HG02588 (cell line): ENCODE results near the gene POFUT2.
A peak's percentile ranks its signal among the peaks of the same experiment; 100 is the strongest.

Source experiments
- ATAC-seq: cut with Tn5 transposase; IDR thresholded peaks from one replicate; pipeline ENCODE4 v1.9.1; 2021; ENCODE audit warnings: mild to moderate bottlenecking, moderate library complexity; ENCODE audit not compliant: unreplicated experiment

POFUT2 gene

DNA sequence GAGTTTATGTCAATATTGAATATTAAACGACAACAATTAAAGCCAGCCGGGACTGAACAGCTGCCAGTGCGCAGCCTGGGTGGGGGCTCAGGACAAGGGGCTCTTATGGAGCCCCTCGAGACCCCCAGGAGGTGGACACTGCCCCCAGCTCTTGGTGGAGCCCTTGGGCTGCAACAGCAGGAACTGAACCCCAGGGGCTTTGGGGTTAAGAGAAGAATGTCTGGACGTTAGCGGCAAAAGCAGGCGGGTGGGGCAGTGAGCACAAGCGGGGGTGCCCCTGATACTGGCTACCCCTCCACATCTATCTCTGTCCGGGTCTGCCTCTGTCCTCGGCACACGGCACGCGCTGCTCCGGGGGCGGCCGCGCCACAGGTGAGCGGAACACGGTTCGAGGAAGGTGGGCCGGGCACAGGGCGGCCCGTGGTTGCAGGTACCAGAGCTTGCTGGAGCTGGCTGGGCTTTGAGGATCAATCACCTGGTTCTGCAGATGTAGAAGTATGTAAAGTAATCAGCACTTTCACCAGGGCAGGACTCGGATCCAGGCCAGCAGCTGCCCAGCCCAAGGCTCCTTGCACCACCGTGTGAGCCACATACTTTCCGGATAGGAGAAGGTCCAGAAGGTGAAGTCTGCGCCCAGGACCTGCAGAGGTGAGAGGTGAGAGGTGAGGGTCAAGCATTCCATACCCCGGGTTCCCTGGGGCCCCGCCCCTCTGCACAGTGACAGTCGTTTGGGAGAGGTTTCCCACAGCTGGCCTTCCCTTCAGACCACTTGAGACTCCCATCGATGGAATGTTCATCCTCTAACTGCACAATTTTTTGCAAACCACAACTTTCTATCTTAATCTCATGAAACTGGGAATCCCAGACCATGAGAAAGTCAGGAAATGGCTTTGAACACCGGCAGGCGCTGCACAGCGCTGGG lies 12.4 kb upstream of the POFUT2 start:
- ATAC-seq: no peak

DNA sequence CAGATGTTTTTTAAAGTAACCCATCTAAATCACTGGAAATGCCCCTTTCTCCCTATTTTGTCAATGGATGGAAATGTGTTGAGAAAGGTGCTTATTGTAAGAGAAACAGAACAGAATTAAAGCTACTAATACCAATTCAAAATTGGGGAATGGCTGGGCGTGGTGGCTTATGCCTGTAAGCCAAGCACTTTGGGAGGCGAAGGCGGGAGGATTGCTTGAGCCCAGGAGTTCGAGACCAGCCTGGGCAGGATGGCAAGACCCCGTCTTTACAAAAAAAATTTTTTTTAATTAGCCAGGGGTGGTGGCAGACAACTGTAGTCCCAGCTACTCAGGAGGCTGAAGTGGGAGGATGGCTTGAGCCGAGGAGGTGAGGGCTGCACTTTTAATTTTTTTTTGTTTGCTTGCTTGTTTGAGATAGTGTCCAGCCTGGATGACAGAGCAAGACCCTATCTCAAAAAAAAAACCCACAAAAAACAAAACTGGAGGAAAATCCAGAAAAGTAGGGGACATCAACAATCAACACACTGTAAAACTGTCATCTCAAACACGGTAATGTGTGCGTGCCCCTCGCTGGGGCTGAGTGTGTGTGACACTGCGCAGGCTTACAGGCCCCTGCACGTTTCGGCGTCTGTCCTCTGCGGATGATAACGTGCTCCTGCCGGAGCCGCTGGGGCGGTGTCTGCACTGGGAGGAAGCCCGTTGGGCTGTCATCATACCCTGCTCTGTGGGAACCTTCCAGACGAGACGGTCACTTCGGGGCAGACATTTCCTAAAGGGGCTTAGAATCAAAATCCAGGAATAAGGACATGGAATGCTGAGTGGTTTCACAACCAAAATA lies 11.6 kb upstream of the POFUT2 start:
- no peak for ATAC-seq

DNA sequence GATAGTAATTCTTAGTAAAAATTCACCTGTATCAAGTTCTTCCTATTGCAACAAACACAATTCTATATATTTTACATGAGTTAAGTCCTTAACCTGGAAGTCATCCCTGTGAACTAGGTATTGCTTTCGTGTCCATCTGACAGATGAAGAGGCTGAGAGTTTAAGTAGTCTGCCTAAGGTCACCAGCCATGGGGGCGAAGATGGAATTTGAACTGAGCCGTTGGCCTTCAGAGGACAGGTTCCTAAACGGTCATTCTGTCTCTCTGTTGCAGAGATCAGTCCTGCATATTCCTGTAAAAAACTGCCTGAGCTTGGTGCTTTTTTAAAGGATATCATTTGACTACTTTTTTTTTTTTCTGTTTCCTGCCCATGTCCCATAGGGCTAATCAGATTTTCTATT lies 10.2 kb upstream of the POFUT2 start:
- no peak for ATAC-seq

DNA sequence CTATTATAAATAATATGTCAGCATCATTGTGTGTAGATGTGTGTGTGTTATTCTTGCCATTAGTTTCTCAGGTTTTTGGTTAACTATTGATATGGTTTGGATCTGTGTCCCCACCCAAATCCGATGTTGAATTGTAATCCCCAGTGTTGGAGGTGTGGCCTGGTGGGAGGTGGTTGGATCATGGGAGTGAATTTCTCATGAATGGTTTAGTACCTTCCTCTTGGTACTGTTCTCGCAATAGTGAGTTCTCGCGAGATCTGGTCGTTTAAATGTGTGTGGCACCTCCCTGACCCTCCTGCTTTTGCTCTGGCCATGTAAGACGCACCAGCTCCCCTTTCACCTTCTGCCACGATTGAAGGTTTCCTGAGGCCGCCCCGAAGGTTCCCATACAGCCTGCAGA lies 9.6 kb upstream of the POFUT2 start:
- ATAC-seq: no peak

DNA sequence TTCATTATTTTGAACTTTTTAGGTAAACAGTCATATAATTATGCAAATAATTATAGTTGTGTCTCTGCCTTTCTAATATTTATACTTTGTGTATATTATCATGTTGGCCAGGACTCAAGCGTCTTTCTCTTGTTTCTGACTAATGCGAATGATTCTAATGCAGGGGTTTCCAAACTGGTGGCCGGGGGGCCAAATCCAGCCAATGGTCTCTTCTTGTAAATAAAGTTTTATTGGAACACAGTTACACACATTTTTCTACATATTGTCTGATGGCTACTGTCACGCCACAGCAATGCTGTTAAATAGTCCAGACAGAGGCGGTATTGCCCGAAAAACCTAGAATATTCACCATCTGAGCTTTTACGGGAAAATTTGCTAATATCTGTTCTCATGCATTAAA lies 8.9 kb upstream of the POFUT2 start:
- no peak for ATAC-seq

DNA sequence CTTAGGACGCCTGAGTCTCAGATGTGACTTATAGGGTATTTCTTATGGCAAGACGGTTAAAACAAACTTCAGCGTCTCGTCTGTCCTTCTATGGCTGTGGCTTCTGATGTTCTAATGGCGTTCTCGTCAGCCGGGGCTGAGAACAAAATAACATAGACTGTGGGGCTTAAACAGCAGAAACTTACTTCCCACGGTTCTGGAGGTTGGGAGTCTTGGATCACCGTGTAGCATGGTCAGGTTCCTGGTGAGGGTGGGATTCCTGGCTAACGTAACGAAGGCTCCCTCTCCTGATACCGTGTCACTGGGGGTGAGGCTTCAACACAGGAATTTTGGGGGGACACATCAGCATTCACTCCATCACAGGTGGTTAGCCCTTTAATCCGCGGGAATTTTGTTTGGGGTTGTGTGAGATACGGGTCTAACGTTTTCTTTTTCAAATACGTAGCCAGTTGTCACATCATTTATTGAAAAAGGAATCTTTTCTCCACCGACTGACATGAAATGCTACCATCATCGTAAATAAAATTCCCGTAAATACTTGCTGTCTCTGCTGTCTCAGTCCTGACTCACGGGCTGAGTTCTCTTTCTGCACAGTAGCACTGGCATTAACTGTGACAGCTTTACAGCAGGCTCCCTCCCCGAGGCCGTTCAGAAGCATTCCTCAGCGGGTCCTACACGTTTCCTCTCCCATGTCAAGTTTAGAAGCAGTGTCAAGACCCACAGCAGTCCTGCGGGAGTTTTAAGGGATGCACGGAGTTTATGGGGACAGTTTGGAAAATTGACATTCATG lies 8.1 kb upstream of the POFUT2 start:
- ATAC-seq: no peak

DNA sequence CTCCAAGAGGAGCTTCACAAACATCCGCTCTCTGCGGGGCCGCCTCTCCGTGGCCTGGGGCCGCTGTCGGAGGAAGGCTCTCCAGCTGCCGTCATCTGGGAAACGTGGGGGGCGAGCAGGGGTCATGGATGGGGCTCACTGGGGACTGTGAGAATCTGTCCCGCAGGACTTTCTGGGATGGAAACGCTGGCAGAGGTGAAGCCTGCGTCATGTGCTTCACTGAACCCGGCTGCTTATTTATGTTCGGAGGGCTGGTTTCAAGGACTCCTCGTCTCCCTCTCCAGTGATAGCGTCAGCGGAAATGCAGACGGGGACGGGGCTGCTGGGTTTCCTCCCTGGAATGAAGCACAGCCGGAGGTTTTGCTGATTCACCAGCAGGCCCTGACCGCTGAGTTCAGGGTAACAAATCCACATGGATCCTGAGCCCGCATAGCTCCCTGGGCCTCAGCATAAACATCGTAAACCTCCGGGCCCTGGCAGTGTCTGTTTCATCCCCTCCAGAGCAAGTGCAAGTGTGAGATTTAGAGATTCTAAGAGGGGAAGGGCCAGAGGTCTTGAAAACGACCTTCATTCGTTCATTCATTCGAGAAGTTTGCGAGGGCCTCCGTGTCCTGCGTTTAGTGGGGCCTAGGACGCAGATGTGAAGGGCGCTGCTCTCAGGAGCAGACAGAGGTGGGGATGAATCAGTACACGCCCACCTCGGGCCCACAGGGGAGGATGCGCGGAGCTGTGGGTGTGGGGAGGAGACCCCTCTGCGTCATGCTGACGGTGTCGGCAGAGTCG lies 7.0 kb upstream of the POFUT2 start:
- no peak for ATAC-seq

DNA sequence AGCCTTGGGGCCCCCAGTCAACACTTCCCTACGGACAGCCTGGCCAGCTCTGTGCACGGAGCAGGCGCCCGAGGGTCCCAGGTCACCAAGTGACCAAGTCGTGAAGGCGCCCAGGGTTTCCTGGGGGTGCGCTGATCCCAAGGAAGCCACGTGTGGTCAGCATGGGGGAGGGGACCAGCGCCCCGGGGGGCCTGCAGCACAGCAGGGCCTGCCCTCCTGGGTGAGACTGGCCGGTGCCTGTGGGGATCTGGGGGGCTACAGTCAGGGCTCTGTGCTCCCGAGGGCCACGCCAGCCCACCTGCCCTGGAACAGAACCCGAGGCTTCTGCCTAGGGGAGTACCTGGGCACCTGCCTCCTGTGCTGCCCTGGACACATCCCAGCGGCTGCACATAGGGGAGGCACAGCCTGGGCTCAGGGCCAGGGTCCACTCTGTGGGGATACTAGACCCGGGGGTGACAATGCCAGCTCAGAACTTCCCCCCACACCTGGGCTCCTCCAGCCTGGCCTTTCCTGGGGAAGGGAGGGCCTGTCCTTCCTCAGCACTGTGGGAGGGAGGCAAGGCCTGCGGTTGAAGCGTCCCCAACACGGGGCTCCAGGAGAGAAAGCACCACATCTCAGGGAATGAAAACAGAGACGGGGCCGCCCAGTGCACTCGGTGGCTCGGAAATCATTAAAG lies 6.2 kb upstream of the POFUT2 start:
- no peak for ATAC-seq

DNA sequence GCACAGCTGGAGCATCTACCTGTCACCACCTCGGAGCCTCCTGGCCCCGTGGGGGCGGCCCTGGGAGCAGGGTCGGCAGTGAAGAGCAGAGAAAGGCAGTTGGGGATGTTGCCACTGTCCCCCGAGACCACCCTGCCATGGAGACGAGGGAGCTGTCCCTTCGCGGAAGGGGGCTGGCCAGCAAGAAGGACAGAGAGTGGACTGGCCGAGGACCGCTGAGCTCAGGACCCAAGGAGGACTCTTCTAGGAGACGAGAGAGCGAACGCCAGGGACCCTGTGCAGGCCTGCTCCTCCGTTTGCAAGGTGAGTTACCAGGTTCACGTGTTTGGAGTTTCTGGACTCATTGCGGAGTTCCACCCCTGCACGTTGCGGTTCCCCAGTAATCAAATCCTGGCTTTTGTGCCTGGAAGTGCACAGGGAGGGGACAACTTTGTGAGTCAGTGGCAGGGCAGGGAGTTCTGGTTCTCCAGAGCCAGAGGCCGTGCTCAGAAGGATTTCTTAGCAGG lies 5.6 kb upstream of the POFUT2 start:
- ATAC-seq: no peak

DNA sequence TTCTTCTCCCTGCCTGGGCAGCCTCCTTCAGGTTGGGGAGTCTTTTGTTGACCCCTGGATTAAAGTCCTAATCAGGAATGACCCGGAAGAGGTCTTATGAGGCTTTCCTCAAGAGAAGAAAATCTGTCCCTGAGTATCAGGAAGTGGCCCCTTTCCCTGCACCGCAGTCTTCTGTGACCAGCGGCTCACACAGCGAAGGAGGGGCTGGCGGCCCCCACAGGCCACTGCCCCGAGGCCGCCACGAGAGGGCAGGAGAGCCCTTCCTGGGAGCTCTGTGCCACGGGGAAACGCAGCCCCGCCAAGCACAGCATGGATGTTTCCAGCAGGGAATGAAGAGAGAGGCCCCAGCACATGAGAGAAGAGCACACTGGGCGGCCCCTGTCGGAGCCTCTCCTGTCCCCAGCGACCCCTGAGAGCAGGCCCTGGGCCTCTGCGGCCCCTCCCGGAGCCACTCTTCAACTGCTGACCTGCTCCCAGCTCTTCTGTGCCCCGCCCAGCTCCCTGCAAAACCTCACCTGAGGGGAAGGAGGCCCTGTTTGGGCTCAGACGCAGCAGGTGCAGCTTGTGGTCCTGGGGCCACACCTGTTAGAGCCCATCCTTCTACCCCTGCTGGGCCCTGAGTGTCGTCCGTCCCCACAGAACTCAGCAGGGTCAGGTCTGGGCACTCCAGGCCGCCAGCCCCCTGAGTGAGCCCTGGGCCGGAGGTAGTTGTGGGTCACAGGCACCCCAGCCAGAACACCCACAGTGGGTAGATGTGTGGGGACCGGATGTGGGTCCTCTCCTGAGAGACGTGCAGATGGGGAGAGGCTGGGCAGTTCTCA lies 4.9 kb upstream of the POFUT2 start:
- no peak for ATAC-seq

DNA sequence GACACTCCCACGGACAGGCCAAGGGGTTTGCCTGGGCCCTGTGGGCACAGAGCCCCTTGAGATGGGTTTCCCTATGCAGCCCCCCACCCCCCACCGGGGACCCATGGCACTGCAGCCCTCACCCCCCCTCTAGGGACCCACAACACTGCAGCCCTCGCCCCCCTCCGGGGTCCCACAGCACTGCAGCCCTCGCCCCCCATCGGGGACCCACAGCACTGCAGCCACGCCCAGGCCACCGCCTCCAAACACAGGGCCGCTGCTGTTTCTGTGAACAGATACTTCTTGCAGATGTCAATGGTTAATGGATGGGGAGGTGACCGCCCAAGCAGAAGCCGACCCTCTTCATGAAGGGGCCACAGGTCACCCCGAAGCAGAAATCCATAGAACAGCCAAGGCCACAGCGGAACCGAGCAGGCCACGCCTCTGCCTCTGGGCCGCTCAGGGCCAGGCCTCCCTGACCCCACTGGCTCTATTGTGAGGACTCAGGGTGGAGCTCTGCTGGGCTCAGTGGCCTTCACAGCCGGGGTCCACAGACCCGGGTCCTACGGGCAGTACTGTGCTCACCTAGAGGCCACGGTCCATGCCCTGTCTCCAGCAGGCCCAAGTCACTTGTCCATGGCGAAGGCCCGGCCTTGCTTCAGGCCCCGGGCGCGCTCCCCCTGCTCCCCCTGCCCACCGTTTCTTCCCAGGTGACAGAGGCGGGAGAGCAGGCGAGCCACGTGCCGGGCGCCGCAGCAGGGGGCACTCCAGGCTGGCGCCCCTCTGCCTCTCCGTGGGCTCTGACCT lies 4.1 kb upstream of the POFUT2 start:
- no peak for ATAC-seq

DNA sequence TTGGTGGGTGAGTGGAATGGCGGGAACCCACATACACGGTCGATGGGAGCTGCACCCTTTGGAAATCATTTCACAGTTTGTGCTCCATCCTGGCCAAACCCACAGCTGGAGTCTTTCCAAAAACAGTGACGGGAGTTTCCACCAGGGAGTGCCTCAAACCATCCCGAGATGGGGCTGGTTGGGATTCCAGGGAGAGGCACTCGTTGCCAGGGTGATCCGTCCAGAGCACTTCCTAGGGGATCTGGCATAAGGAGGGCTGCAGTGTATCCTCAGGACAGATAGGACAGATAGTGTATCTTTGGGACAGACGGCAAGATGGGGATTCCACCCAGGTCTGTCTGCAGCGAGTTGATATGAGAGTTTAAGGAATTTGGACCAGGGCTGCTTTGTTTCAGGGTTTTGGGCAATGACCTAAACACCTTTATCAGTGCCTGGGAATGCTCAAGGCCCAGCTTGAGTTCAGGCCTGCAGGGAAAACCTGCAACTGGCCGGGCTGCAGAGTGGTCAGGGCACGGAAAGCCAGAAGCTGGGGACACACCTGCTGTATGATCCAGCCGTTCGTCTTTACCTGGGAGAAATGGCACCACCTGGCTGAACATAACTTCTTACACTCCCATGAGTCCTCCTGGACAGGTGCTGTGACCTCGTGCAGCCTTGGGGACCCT lies 3.4 kb upstream of the POFUT2 start:
- ATAC-seq: no peak

DNA sequence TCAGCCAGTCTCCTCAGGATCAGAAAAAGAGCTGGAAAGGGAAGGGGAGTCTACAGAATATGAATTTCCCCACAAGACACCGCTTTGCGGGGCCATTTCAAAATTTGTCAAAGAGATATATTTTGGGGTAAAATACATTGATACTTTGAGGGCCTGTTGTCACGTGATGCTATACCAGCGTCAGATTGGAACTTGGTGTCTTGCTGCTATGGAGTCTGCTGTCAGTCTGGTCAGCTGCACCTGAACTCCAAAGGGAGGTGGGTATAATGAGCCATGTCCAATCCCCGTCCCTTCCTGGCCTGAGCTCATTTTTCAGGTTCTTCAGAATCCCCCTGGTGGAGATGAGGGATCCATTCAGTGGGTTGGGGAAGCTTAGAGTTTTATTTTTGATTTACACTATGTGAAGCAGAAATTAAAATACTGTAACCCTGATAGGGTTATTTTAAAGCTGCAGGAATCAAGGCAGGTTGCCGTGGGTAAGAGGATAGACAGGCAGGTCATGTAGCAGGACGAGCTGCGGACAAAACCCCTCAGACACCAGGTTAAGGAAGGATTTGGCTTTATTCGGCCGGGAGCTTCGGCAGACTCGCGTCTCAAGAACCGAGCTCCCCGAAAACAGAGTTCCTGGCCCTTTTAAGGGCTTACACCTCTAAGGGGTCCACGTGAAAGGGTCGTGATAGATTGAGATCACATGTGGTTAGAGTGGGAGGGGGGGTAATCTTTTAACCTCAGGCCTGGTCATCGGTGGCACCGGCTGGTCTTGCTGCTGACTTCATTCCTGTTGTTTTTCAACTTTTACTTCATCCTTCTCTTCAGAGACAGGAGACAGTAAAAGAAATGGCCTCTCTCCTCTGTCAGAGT lies 2.2 kb upstream of the POFUT2 start:
- ATAC-seq: no peak

DNA sequence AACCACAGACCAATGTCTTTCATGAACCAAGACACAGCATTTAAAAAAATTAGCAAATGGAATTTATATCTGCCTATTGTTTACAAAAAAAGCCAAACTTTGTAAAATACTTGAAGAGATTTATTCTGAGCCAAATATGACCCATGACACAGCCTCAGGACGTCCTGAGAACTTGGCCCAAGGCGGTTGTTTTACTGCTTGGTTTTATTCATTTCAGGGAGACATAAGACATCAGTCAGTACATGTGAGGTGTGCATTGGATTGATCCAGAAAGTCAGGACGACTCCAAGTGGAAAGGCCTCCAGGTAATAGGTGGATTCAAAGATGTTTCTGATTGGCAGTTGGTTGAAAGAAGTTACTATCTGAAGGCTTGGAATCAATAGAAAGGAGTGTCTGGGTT lies 1.4 kb upstream of the POFUT2 start:
- ATAC-seq: no peak

DNA sequence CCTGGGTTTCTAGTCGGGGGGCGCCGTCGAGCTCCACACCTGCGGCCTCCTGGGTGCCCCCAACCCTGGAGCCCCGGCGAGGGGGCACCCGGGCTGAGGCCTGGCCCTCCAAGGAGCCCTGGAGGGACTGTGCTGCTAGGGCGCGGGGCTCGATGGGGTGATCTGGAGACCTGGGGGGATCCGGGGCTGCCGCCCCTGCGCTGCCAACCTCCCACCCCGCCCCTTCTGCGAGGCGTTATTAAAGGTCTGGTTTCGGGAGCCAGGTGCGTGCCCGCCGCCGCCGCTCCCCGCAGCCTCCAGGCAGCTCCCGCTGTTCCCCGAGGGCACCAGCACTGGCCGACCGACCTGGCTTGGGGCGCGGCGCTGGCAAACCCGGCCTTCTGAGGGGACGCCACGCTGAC lies 746 bp upstream of the POFUT2 start:
- peak; percentile 1 for ATAC-seq

DNA sequence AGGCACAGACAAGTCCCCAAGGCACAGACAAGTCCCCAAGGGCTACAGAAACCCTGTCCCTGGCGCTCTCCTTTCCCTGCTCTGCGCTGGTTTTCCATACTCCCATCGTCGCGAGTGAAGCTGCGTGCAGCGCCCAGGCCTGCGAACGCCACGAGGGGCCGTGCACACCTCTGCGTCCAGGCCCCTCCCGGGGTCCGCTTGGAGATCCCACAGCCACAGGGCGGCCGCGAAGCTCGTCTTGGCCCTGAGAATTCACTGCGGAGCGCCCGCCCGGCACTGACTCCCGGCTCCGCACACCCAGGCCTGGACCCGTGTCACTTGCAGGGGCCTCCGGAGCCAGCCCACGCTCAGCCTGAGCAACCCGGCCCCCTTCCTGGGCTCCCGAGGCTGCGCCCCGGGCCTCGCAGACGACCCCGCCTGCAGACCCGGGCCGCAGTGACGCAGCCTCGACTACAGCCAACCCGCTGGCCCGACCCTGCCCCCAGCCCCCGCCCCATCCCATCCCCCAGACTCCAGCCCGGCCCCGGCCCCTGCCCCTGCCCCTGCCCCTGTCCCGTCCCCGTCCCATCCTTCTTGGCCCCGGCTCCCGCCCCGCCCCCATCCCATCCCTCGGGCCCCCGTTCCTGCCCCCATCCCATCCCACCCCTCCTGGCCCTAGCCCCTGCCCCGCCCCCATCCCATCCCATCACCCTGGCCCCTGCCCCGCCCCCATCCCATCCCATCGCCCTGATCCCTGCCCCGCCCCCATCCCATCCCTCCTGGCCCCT lies 841 bp downstream of the POFUT2 start:
- ATAC-seq: no peak
